ENCODE results near the gene AK9. TPM values are rescaled to one million over a fixed set of nuclear protein-coding genes. Genes with fewer than 3 reads are reported as not detected.

The AK9 gene
- total and polyA plus RNA-seq, 2 of the 8 experiments (the other 6 are each of a cell fraction or from before 2014, with no cell fraction given), result 1.8 to 2.2 TPM

- H4K5ac ChIP-seq (ENCODE audit: insufficient read length, low read depth, low read length), result no peak overlapping the region
- no peaks in the 10 kb centered on the region for H3K27me3 ChIP-seq (replicated peaks in 1 of 4; ENCODE audit: control insufficient read depth in 3 of 4, extremely low read depth in 1 of 4, insufficient read depth in 3 of 4, low read length in 3 of 4)
- no peaks in the 10 kb centered on the region for H3K4me1 ChIP-seq (replicated peaks in 1 of 4; ENCODE audit: control insufficient read depth in 3 of 4, insufficient read depth in 4 of 4, low read length in 3 of 4)
- ChIA-PET CTCF (ENCODE audit: partially characterized antibody) (no interaction called here), POLR2A (ENCODE audit: partially characterized antibody) (no interaction called here)
- no peaks in the 10 kb centered on the region; a peak in 1 of 8 replicates for H3K36me3 ChIP-seq (ENCODE audit: control insufficient read depth in 2 of 4, insufficient read depth in 4 of 4, low read length in 3 of 4)
- H2BK12ac ChIP-seq (ENCODE audit: low read depth, low read length), result no peak overlapping the region
- H3K9me3 ChIP-seq (ENCODE audit: insufficient read depth in 2 of 2, low read depth in 1 of 2, low read length in 1 of 2), result no peaks in the 10 kb centered on the region
- no peak overlapping the region for H4K8ac ChIP-seq (ENCODE audit: extremely low read depth, insufficient read depth, low read length)
- DNase-seq (ENCODE audit: low read depth in 1 of 2, low spot score in 2 of 2) (no peak), FAIRE-seq (no peak)
- no peak overlapping the region for H2AFZ ChIP-seq (ENCODE audit: low read length)
- H3K23ac ChIP-seq (ENCODE audit: insufficient read length), result no peak overlapping the region
- no peaks in the 10 kb centered on the region for H3K23me2 ChIP-seq (ENCODE audit: low read depth, low read length)
- no peak overlapping the region for H2BK20ac ChIP-seq (ENCODE audit: low read length)
- H3K9ac ChIP-seq (replicated peaks in 1 of 4; ENCODE audit: extremely low read depth in 1 of 4, low read depth in 3 of 4, low read length in 3 of 4), result no peak overlapping the region
- H3K4ac ChIP-seq (replicated peaks; ENCODE audit: insufficient read length, low read depth, low read length), result no peak overlapping the region
- no peak overlapping the region for H3K18ac ChIP-seq (ENCODE audit: extremely low read depth, low read length)
- no peak overlapping the region for H3K4me3 ChIP-seq (ENCODE audit: extremely low read depth in 1 of 4, insufficient read depth in 2 of 4, low read depth in 3 of 4, low read length in 4 of 4)
- H2BK120ac ChIP-seq (replicated peaks; ENCODE audit: low read depth, low read length), result no peak overlapping the region
- no peak overlapping the region for H2BK15ac ChIP-seq (ENCODE audit: low read length)
- no peak overlapping the region for H3K56ac ChIP-seq (replicated peaks; ENCODE audit: insufficient read length, low read depth, low read length)
- H3K14ac ChIP-seq (ENCODE audit: insufficient read length), result no peak overlapping the region
- H2AK5ac ChIP-seq (ENCODE audit: low read depth, low read length), result no peak overlapping the region
- no peak overlapping the region for H4K91ac ChIP-seq (replicated peaks; ENCODE audit: insufficient read length, low read length)
- no peaks in the 10 kb centered on the region for H3K79me1 ChIP-seq (ENCODE audit: low read depth, low read length)
- H3K79me2 ChIP-seq (ENCODE audit: control insufficient read depth in 1 of 2, insufficient read depth in 2 of 2, low read length in 2 of 2), result no peaks in the 10 kb centered on the region
- no peak overlapping the region for H3K27ac ChIP-seq (ENCODE audit: low read depth, low read length)
- no peaks in the 10 kb centered on the region for H4K20me1 ChIP-seq (replicated peaks in 1 of 2; ENCODE audit: control insufficient read depth in 1 of 2, insufficient read depth in 2 of 2, low read length in 2 of 2)
- WGBS, 2 experiments (ENCODE audit: extremely low coverage in 1 of 2, insufficient coverage in 1 of 2, insufficient read length in 1 of 2, insufficient replicate concordance in 2 of 2, low coverage in 1 of 2, low lambda C conversion rate in 2 of 2, missing lambda C conversion rate in 1 of 2), result 85% methylated on average over 7 of the region's 7 CpGs; no CpG with 5 or more reads in 1 of the 2 experiments
- no peak overlapping the region for H2BK5ac ChIP-seq (ENCODE audit: low read depth, low read length)
- no peak overlapping the region for H3K4me2 ChIP-seq (ENCODE audit: insufficient read depth in 1 of 2, low read depth in 2 of 2, low read length in 2 of 2)
- TF ChIP-seq SAP30 (IDR thresholded peaks at IDR 0.05; ENCODE audit: insufficient read depth, insufficient replicate concordance, low read length) (no peak), SP1 (IDR thresholded peaks at IDR 0.05; ENCODE audit: low read depth, low read length) (no peak), ASH2L (IDR thresholded peaks at IDR 0.05; ENCODE audit: low read length) (no peak)
Measured at GRCh38 chr6:109625199-109625598, 65.8 kb downstream of the AK9 start.
